ENCODE data around the gene STYXL2.

- peak; percentile 44 for TF ChIP-seq CTCF (IDR thresholded peaks at IDR 0.05)
- no peak for TF ChIP-seq POLR2AphosphoS5 (IDR thresholded peaks at IDR 0.05; ENCODE audit: low read depth, low read length)
- no peak for TF ChIP-seq TCF7L2 (IDR thresholded peaks at IDR 0.05; ENCODE audit: low read depth, low read length)
These were observed 33.5 kb upstream of the STYXL2 start for GRCh38 chr1:167060141-167061072.

Data from Panc1 (cell line).